K562 (cell line): ENCODE measurements around the gene SIGLEC11. TPM values are rescaled to one million over a fixed set of nuclear protein-coding genes. Genes with fewer than 3 reads are reported as not detected.

Experiments used
- BHLHE40 ChIP-seq: IDR thresholded peaks from 2 replicates; pipeline ENCODE4 v1.6.1; 2011; ENCODE audit warnings: low read length, improper control_type of control experiment
- CREBBP ChIP-seq: IDR thresholded peaks from one replicate; pipeline ENCODE4 v1.6.1; 2012; ENCODE audit warnings: low read depth, mild to moderate bottlenecking, control low read depth, inconsistent platforms, low read length
- EP300 ChIP-seq: IDR thresholded peaks from 2 replicates; pipeline ENCODE4 v1.6.1; 2012; ENCODE audit warnings: low read length, improper control_type of control experiment
- HOXB6 ChIP-seq: fragments of 250-450 bp; sonication (Bioruptor Pico); IDR thresholded peaks from 2 replicates; pipeline ENCODE4 v1.5.1; 2022; ENCODE audit warnings: mild to moderate bottlenecking, borderline replicate concordance
- IFI16 ChIP-seq: fragments of 250-450 bp; sonication (Bioruptor Pico); IDR thresholded peaks from 2 replicates; pipeline ENCODE4 v2.1.2; 2022; ENCODE audit warnings: mild to moderate bottlenecking, inconsistent platforms
- MCM2 ChIP-seq: fragments of 450-650 bp; IDR thresholded peaks from 2 replicates; pipeline ENCODE4 v1.6.1; 2017; ENCODE audit warnings: low read depth, mild to moderate bottlenecking
- NR2C1 ChIP-seq, 2 experiments: fragments of 450-650 bp; IDR thresholded peaks; 2 replicates each; pipeline ENCODE4 v1.6.1; 2017; ENCODE audit warnings: mild to moderate bottlenecking in 2 of 2, antibody characterized with exemption in 1 of 2, inconsistent platforms in 1 of 2, missing compliant biosample characterization in 1 of 2, missing genetic modification characterization in 1 of 2
- POU5F1 ChIP-seq: fragments of 150-350 bp; IDR thresholded peaks from 2 replicates; pipeline ENCODE4 v1.6.1; 2014; ENCODE audit warnings: borderline replicate concordance, low read length, low read depth, mild to moderate bottlenecking; ENCODE audit not compliant: partially characterized antibody
- SMAD4 ChIP-seq: fragments of 250-450 bp; sonication (Bioruptor Pico); conservative IDR thresholded peaks from 2 replicates; pipeline ENCODE4 v1.8.0; 2021; ENCODE audit warnings: inconsistent platforms, mild to moderate bottlenecking, moderate library complexity
- TAF7 ChIP-seq: fragments of 450-650 bp; IDR thresholded peaks from 2 replicates; pipeline ENCODE4 v1.6.1; 2016; ENCODE audit warnings: missing genetic modification characterization, missing compliant biosample characterization
- ZFX ChIP-seq: sonication (generic); formaldehyde crosslinking; IDR thresholded peaks from 2 replicates; pipeline ENCODE4 v1.8.0; 2022; ENCODE audit warnings: mild to moderate bottlenecking, missing genetic modification reagents, moderate library complexity
- ZNF347 ChIP-seq: fragments of 450-650 bp; formaldehyde crosslinking; IDR thresholded peaks from 2 replicates; pipeline ENCODE4 v1.4.0; 2020; ENCODE audit warnings: low read depth, mild to moderate bottlenecking, moderate library complexity
- polyA plus RNA-seq, 8 experiments: library from polyadenylated mRNA; depleted of rRNA in 4 of 8; stranded (reverse) in 5 of 8; unstranded in 3 of 8; fragments of >200 nt; fragmentation: Nextera tagmentation in 2 of 8; fragmentation: Illumina TruSeq in 1 of 8; extraction: Ambion mirVana in 2 of 8; extraction: Trizol in 1 of 8; gene quantifications; 2 replicates each; pipeline versions ENCODE4 v1.2.1 to v1.2.3, GENCODE V29; 2011 to 2014; ENCODE audit warnings: inconsistent platforms in 1 of 8, missing spikeins in 1 of 8
- total RNA-seq, 7 experiments: library from RNA; depleted of rRNA in 6 of 7; stranded (reverse); fragments of >200 nt in 6 of 7; fragmentation: Illumina TruSeq in 2 of 7; extraction: Trizol in 2 of 7; gene quantifications; 2 replicates each; pipeline versions ENCODE4 v1.2.1 to v1.2.3, GENCODE V29; 2011 to 2021; ENCODE audit warnings: low replicate concordance in 1 of 7
- TF ChIP-seq, protein P1 (sequence below), 2 experiments: fragments of 450-650 bp; IDR thresholded peaks; 2 replicates each; pipeline ENCODE4 v1.6.1; 2016; ENCODE audit warnings: mild to moderate bottlenecking in 2 of 2, borderline replicate concordance in 1 of 2, low read depth in 1 of 2, moderate library complexity in 1 of 2
- TF ChIP-seq, protein P2 (sequence below): sonication (generic); formaldehyde crosslinking; IDR thresholded peaks from 2 replicates; pipeline ENCODE4 v1.9.0; 2022; ENCODE audit warnings: mild to moderate bottlenecking, missing genetic modification reagents
- TF ChIP-seq, protein P3 (sequence below), 2 experiments: fragments of 450-650 bp in 1 of 2; sonication (generic) in 1 of 2; formaldehyde crosslinking in 1 of 2; IDR thresholded peaks in 1 of 2; conservative IDR thresholded peaks in 1 of 2; 2 replicates each; pipeline versions ENCODE4 v1.6.1 to v1.8.1; 2016 to 2023; ENCODE audit warnings: mild to moderate bottlenecking in 2 of 2, moderate library complexity in 2 of 2, inconsistent platforms in 1 of 2, missing genetic modification reagents in 1 of 2
- TF ChIP-seq, protein P4 (sequence below): sonication (generic); formaldehyde crosslinking; IDR thresholded peaks from 2 replicates; pipeline ENCODE4 v1.8.0; 2022; ENCODE audit warnings: missing genetic modification reagents, mild to moderate bottlenecking, moderate library complexity, borderline replicate concordance

Gene SIGLEC11
- total and polyA plus RNA-seq, 9 of the 15 experiments (the other 6 are each of a cell fraction or from before 2014, with no cell fraction given) = not detected

DNA sequence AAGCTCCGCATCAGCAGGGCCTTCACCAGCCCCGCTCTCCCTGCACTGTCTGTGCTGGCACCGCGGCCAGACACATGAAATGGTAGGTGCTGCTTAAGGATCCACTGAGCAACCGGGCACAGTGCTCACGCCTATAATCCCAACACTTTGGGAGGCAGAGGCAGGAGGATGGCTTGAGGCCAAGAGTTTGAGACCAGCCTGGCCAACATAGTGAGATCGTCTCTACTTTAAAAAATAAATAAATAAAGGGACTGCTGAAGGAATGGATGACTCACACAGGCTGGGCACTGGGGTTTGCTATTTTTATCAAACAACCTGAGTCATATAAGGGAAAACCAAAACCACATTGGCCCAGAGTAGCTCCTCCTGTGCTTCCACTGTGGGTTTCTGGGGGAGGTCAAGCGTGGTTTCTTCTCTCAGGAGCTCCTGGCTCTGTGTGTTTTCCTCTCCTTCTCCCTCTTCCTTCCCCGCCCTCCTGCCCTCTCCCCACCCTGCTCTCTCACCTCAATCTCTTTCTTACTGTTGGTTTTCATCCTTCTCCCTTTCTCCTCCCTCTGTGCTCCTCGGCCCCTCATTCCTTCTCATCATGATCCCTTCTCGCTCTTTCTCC lies 42.9 kb upstream of the SIGLEC11 start (continued):
- TF ChIP-seq, protein P1, sequence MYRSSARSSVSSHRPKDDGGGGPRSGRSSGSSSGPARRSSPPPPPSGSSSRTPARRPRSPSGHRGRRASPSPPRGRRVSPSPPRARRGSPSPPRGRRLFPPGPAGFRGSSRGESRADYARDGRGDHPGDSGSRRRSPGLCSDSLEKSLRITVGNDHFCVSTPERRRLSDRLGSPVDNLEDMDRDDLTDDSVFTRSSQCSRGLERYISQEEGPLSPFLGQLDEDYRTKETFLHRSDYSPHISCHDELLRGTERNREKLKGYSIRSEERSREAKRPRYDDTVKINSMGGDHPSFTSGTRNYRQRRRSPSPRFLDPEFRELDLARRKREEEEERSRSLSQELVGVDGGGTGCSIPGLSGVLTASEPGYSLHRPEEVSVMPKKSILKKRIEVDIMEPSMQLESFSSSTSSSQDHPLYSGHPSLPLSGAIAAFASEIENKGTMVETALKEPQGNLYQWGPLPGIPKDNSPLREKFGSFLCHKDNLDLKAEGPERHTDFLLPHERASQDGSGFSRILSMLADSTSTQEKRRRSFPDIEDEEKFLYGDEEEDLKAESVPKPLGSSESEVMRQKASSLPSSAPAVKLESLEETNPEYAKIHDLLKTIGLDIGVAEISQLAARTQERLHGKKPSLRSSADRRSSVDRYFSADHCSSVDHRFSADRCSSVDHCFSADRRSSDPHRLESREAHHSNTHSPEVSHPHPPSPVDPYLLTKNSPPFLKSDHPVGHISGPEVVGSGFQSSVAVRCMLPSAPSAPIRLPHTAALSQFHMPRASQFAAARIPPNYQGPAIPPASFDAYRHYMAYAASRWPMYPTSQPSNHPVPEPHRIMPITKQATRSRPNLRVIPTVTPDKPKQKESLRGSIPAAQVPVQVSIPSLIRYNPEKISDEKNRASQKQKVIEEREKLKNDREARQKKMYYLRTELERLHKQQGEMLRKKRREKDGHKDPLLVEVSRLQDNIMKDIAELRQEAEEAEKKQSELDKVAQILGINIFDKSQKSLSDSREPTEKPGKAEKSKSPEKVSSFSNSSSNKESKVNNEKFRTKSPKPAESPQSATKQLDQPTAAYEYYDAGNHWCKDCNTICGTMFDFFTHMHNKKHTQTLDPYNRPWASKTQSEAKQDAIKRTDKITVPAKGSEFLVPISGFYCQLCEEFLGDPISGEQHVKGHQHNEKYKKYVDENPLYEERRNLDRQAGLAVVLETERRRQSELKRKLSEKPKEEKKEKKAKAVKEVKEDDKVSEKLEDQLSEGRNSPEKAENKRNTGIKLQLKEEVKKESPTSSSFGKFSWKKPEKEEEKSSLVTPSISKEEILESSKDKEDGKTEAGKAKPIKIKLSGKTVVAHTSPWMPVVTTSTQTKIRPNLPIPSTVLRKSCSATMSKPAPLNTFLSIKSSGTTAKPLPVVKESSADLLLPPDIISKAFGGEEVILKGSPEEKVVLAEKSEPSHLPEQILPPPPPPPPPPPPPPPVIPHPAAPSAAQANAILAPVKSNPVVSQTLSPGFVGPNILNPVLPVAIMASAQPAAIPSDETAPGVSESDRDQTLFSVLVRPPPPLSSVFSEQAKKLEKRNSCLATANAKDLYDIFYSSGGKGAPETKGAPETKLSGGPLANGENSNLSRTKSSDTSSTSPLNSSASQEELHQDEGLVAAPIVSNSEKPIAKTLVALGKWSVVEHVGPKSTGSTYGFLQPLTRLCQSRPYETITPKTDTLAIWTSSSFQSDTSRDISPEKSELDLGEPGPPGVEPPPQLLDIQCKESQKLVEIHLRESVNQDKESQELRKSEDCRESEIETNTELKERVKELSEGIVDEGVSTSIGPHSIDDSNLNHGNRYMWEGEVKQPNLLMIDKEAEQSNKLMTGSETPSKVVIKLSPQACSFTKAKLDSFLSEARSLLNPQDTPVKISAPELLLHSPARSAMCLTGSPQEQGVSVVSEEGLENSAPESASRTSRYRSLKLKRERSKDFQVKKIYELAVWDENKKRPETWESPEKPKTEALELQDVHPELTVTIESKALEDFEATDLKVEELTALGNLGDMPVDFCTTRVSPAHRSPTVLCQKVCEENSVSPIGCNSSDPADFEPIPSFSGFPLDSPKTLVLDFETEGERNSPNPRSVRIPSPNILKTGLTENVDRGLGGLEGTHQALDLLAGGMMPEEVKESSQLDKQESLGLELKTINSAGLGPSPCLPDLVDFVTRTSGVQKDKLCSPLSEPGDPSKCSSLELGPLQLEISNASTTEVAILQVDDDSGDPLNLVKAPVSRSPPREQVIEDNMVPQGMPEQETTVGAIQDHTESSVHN (IDR thresholded peaks at IDR 0.05; ENCODE audit: borderline replicate concordance in 1 of 2, low read depth in 1 of 2) = no peak
- no peak for TF ChIP-seq NR2C1 (IDR thresholded peaks at IDR 0.05)
- no peak for TF ChIP-seq NR2C1 (tag; IDR thresholded peaks at IDR 0.05)
- TF ChIP-seq, protein P2, sequence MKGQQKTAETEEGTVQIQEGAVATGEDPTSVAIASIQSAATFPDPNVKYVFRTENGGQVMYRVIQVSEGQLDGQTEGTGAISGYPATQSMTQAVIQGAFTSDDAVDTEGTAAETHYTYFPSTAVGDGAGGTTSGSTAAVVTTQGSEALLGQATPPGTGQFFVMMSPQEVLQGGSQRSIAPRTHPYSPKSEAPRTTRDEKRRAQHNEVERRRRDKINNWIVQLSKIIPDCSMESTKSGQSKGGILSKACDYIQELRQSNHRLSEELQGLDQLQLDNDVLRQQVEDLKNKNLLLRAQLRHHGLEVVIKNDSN (CRISPR knock-in tag) = no peak
- no peak for TF ChIP-seq BHLHE40
- TF ChIP-seq SMAD4 (CRISPR knock-in tag) = no peak
- no peak for TF ChIP-seq CREBBP
- no peak for TF ChIP-seq HOXB6 (CRISPR knock-in tag)
- TF ChIP-seq TAF7 (tag) = no peak
- no peak for TF ChIP-seq POU5F1
- TF ChIP-seq, protein P3, sequence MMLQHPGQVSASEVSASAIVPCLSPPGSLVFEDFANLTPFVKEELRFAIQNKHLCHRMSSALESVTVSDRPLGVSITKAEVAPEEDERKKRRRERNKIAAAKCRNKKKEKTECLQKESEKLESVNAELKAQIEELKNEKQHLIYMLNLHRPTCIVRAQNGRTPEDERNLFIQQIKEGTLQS (IDR thresholded peaks at IDR 0.05) = peak; percentile 92
- TF ChIP-seq, protein P3 (CRISPR knock-in tag; conservative IDR thresholded peaks at IDR 0.05) = no peak; the same call in 1 of the 2 replicates
- TF ChIP-seq ZNF347 (CRISPR knock-in tag) = no peak
- no peak for TF ChIP-seq MCM2
- no peak for TF ChIP-seq ZFX (CRISPR knock-in tag)
- peak; percentile 13; the same call in 1 of the 2 replicates for TF ChIP-seq EP300
- TF ChIP-seq, protein P4, sequence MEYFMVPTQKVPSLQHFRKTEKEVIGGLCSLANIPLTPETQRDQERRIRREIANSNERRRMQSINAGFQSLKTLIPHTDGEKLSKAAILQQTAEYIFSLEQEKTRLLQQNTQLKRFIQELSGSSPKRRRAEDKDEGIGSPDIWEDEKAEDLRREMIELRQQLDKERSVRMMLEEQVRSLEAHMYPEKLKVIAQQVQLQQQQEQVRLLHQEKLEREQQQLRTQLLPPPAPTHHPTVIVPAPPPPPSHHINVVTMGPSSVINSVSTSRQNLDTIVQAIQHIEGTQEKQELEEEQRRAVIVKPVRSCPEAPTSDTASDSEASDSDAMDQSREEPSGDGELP = no peak
- no peak for TF ChIP-seq IFI16 (CRISPR knock-in tag)
